HEK293 (cell line): Measurements from ENCODE around the gene IMMP2L.

ENCODE experiments used
- CTCF ChIP-seq: fragments of 450-650 bp; formaldehyde crosslinking; IDR thresholded peaks from 2 replicates; pipeline ENCODE4 v1.5.1; 2016; ENCODE audit warnings: missing biosample characterization, missing genetic modification characterization
- SP2 ChIP-seq: fragments of 450-650 bp; formaldehyde crosslinking; IDR thresholded peaks from 2 replicates; pipeline ENCODE4 v1.5.1; 2016; ENCODE audit warnings: missing biosample characterization, missing genetic modification characterization
- TSHZ1 ChIP-seq: fragments of 450-650 bp; formaldehyde crosslinking; IDR thresholded peaks from 2 replicates; pipeline ENCODE4 v1.5.1; 2016; ENCODE audit warnings: missing biosample characterization, missing genetic modification characterization, borderline replicate concordance

GRCh38 chr7:111511845-111512244, 50.4 kb downstream of the IMMP2L start:
- TF ChIP-seq TSHZ1 (tag by site-specific recombination) (no peak), CTCF (tag by site-specific recombination) (no peak), SP2 (tag by site-specific recombination) (no peak)
